GM13977 (cell line): ENCODE measurements around the gene HTN1.
"Not testable (repeated sequence)": the region's sequence is repeated elsewhere in the genome, so short reads cannot be mapped to it uniquely, and the experiment has no call there.

ENCODE experiments used
- DNase-seq: peaks from one replicate; pipeline ENCODE4 v3.0.0; 2012; ENCODE audit warnings: low spot score
- in situ Hi-C: fragments of 300-500 bp; cut with MboI; formaldehyde crosslinking; loops from one replicate; pipeline ENCODE4 v1.12.0; 2022; ENCODE audit warnings: low sequenced_read_pairs, low pct_unique_long_range_greater_than_20kb, mixed read lengths, inconsistent platforms; ENCODE audit not compliant: unreplicated experiment
- TF ChIP-seq, protein P1 (sequence below): IDR thresholded peaks from 2 replicates; pipeline ENCODE4 v1.5.1; 2012; ENCODE audit warnings: mild to moderate bottlenecking, control low read depth; ENCODE audit not compliant: insufficient read depth; ENCODE audit errors: extremely low read depth, missing control alignments

HTN1 gene

DNA sequence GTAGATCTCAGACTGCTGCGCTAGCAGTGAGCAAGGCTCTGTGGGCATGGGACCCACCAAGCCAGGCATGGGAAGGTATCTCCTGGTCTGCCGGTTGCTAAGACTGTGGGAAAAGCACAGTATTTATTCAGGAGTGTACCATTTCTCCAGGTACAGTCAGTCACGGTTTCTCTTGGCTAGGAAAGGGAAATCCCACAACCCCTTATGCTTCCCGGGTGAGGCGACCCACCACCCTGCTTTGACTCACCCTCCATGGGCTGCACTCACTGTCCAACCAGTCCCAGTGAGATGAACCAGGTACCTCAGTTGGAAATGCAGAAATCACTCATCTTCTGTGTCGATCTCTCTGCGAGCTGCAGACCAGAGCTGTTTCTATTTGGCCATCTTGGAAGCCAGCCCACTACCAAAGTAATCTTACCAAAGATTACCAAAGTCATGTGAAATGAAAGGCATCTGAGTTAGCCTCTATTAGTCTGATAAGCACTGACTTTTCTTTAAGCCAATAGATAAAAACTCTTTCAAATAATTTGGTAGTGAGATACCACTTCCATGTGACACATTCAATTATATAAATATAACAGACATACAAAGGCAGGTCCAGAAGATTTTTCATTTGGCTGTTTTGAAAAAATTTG lies 8.5 kb upstream of the HTN1 start:
- TF ChIP-seq, protein P1, sequence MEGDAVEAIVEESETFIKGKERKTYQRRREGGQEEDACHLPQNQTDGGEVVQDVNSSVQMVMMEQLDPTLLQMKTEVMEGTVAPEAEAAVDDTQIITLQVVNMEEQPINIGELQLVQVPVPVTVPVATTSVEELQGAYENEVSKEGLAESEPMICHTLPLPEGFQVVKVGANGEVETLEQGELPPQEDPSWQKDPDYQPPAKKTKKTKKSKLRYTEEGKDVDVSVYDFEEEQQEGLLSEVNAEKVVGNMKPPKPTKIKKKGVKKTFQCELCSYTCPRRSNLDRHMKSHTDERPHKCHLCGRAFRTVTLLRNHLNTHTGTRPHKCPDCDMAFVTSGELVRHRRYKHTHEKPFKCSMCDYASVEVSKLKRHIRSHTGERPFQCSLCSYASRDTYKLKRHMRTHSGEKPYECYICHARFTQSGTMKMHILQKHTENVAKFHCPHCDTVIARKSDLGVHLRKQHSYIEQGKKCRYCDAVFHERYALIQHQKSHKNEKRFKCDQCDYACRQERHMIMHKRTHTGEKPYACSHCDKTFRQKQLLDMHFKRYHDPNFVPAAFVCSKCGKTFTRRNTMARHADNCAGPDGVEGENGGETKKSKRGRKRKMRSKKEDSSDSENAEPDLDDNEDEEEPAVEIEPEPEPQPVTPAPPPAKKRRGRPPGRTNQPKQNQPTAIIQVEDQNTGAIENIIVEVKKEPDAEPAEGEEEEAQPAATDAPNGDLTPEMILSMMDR: no peak
- in situ Hi-C loops: no loop called here
- no peak for DNase-seq

DNA sequence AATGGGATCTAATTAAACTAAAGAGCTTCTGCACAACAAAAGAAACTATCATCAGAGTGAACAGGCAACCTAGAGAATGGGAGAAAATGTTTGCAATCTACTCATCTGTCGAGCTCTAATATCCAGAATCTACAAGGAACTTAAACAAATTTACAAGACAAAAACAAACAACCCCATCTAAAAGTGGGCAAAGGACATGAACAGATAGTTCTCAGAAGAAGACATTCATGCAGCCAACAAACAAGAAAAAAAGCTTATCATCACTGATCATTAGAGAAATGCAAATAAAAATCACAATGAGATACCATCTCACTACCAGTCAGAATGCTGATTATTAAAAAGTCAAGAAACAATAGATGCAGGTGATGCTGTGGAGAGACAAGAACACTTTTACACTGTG lies 6.3 kb downstream of the HTN1 start:
- DNase-seq, in situ Hi-C loops: not testable (repeated sequence)

DNA sequence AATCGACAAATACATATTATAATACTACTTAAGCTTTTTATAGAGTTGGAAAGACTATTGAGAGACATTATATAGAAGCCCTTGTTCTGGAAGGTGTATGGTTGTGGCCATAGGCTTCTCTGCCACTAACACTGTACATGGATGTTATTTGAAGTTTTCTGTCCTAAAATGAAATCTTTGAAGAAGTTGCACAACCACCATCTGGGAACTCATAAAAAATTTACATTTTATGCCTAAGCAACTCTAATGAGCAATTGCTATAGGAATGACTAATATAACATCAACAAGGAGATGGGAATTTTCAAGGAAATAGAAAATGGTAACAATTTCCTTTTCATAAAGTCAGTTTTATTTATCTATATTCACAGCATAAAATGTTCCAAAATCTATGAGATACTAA lies 7.4 kb downstream of the HTN1 start:
- TF ChIP-seq, protein P1: no peak
- in situ Hi-C loops: no loop called here
- no peak for DNase-seq

DNA sequence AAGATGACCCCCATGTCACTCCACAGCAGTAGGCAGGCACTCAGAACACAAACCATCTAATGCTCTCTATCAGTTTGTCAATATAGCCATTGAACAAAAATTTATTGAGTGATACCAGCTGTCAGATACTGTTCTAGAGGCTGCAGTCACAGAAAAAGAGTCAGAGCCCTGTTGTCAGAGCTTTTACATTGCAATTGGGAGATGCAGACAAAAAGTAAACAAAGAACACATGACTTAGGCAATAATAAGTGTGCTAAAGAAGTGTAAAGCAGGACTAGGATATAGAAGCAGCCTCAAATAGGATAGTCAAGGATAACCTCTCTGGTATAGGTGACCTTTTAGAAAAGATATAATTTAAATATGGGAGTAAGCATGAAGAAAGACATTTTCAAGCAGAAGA lies 8.9 kb downstream of the HTN1 start:
- no peak for DNase-seq
- TF ChIP-seq, protein P1: no peak
- in situ Hi-C loops: no loop called here

DNA sequence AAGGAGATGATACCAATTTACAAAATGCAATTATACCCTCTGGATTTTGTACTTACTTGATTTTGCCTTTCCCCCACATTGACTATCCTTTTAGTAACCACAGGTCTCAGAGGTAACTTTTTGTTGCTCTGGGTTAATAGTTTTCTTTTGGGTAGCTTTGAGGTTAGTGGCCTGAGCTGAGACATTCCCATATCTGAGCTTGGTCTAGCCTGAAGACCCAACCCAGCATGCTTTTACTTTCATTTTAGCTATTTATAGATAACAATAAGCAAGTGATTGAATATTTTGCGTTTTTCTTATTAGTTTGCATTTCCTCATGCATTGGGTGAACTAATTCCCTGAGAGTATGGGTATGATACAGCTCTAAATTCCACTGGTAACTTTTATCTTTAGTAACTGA lies 11.8 kb downstream of the HTN1 start:
- TF ChIP-seq, protein P1: no peak
- in situ Hi-C loops: no loop called here
- DNase-seq: no peak

DNA sequence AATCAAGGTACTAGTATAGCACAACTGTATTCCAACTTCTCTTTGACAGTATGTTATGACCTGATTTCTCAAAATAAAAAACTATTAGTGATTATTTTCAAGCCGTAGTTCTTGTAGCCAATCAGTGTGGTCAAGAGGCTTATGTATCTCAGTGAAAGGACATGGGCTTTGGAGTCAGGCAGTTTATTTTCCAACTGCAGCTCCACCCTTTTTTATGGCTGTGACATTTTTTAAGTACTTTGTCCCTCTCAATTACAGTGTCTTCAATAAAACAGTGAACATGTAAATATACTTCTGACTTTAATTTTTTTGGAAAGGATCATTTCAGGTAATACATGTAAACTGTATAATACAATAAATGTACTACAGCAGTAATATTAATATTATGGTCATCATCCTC lies 30.0 kb downstream of the HTN1 start:
- in situ Hi-C loops: no loop called here
- TF ChIP-seq, protein P1: no peak
- DNase-seq: no peak

DNA sequence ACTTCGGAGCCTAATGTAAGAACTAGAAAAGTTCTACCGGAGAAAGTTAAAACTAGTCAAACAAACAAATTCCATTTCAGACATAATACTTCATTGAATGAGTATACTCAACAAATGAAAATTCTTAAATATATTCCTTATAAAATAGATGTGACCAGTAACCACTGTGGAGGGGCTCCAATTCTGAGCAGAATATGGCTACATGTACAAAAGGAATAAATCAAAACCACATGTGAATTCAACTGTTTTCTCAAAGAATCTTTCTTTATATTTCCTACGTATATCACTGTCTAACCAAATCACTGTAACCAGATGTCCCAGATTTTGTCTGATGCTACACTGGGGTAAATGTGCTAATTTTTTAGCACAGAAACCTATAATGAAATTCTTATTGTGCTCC lies 49.0 kb downstream of the HTN1 start:
- in situ Hi-C loops: no loop called here
- TF ChIP-seq, protein P1: no peak
- no peak for DNase-seq
